Loucy (cell line): ENCODE measurements around the gene SNX10.
"Not testable (repeated sequence)": the region's sequence is repeated elsewhere in the genome, so short reads cannot be mapped to it uniquely, and the experiment has no call there.

ENCODE experiments used
- H2AFZ ChIP-seq: fragments of 200-600 bp; sonication (generic); 2 replicates; pipeline ENCODE4 v1.6.0; 2016; ENCODE audit warnings: antibody characterized with exemption, mild to moderate bottlenecking, low read length, moderate library complexity
- H3F3A ChIP-seq: fragments of 200-600 bp; 2 replicates; pipeline ENCODE4 v1.6.0; 2016; ENCODE audit warnings: antibody characterized with exemption, low read depth, mild to moderate bottlenecking
- H3K27me3 ChIP-seq: fragments of 200-600 bp; sonication (generic); 2 replicates; pipeline ENCODE4 v1.6.1; 2014; ENCODE audit warnings: low read length, mild to moderate bottlenecking; ENCODE audit not compliant: insufficient read depth, poor library complexity, severe bottlenecking
- H3K36me3 ChIP-seq: fragments of 200-600 bp; sonication (generic); 2 replicates; pipeline ENCODE4 v1.6.1; 2016; ENCODE audit warnings: low read length; ENCODE audit not compliant: insufficient read depth
- H3K4me1 ChIP-seq: fragments of 200-600 bp; sonication (generic); 2 replicates; pipeline ENCODE4 v1.5.1; 2014; ENCODE audit warnings: low read length, mild to moderate bottlenecking; ENCODE audit not compliant: insufficient read depth, poor library complexity, severe bottlenecking
- H3K4me2 ChIP-seq: fragments of 200-600 bp; sonication (generic); 2 replicates; pipeline ENCODE4 v1.6.0; 2014; ENCODE audit warnings: antibody characterized with exemption, low read length, low read depth, mild to moderate bottlenecking; ENCODE audit not compliant: poor library complexity, severe bottlenecking
- H3K4me3 ChIP-seq: fragments of 200-600 bp; sonication (generic); 2 replicates; pipeline ENCODE4 v1.5.1; 2014; ENCODE audit warnings: low read length, mild to moderate bottlenecking, mixed read lengths; ENCODE audit not compliant: poor library complexity, severe bottlenecking
- H3K79me2 ChIP-seq: fragments of 200-600 bp; sonication (generic); 2 replicates; pipeline ENCODE4 v1.6.1; 2014; ENCODE audit warnings: low read length; ENCODE audit not compliant: insufficient read depth
- H3K9ac ChIP-seq: fragments of 200-600 bp; sonication (generic); 2 replicates; pipeline ENCODE4 v1.6.0; 2014; ENCODE audit warnings: mild to moderate bottlenecking, low read depth, low read length, moderate library complexity; ENCODE audit not compliant: poor library complexity, severe bottlenecking
- H3K9me2 ChIP-seq: fragments of 200-600 bp; sonication (generic); replicated peaks from 2 replicates; pipeline ENCODE4 v1.6.1; 2016; ENCODE audit warnings: low read depth, low read length, mixed read lengths
- H3K9me3 ChIP-seq: fragments of 200-600 bp; sonication (generic); 2 replicates; pipeline ENCODE4 v1.6.1; 2014; ENCODE audit warnings: mild to moderate bottlenecking, antibody characterized with exemption, low read length, low read depth; ENCODE audit not compliant: insufficient read depth
- H4K20me1 ChIP-seq: fragments of 200-600 bp; sonication (generic); 2 replicates; pipeline ENCODE4 v1.6.0; 2014; ENCODE audit warnings: antibody characterized with exemption, low read length, mild to moderate bottlenecking; ENCODE audit not compliant: insufficient read depth, poor library complexity, severe bottlenecking
- CTCF ChIP-seq: fragments of 200-600 bp; sonication (generic); conservative IDR thresholded peaks from 2 replicates; pipeline ENCODE4 v1.5.1; 2014; ENCODE audit warnings: mild to moderate bottlenecking, antibody characterized with exemption, low read length
- EZH2phosphoT487 ChIP-seq: fragments of 200-600 bp; IDR thresholded peaks from 2 replicates; pipeline ENCODE4 v1.6.1; 2018; ENCODE audit warnings: antibody characterized with exemption, mild to moderate bottlenecking, moderate library complexity, borderline replicate concordance

SNX10 gene

GRCh38 chr7:26284995-26285632, 6.5 kb upstream of the SNX10 start:
- H3K9ac ChIP-seq, result no peak overlapping the region
- no peaks in the 10 kb centered on the region for H3K79me2 ChIP-seq
- no peaks in the 10 kb centered on the region for H3K4me1 ChIP-seq

GRCh38 chr7:26286157-26286556, 5.5 kb upstream of the SNX10 start:
- Histone ChIP-seq H3K79me2 (no peaks in the 10 kb centered on the region), H2AFZ (no peak overlapping the region), H3K27me3 (no peaks in the 10 kb centered on the region), H4K20me1 (no peaks in the 10 kb centered on the region), H3K9ac (no peak overlapping the region), H3K36me3 (no peaks in the 10 kb centered on the region), H3K4me1 (peaks cover 1% of the 10 kb centered on the region), H3K4me3 (no peak overlapping the region), H3K9me3 (no peaks in the 10 kb centered on the region), H3F3A (no peaks in the 10 kb centered on the region), H3K4me2 (no peak overlapping the region), H3K9me2 (no peaks in the 10 kb centered on the region)
- TF ChIP-seq CTCF, result no peak
- TF ChIP-seq EZH2phosphoT487, result no peak

More at GRCh38 chr7:26284995-26285632, 6.5 kb upstream of the SNX10 start:
- H4K20me1 ChIP-seq, result no peaks in the 10 kb centered on the region
- H3K27me3 ChIP-seq, result no peaks in the 10 kb centered on the region
- H3K9me2 ChIP-seq, result no peaks in the 10 kb centered on the region
- H3K9me3 ChIP-seq, result no peaks in the 10 kb centered on the region
- TF ChIP-seq EZH2phosphoT487 (no peak), CTCF (peak; percentile 49)
- no peaks in the 10 kb centered on the region for H3F3A ChIP-seq
- H3K4me2 ChIP-seq, result no peak overlapping the region
- no peak overlapping the region for H3K4me3 ChIP-seq
- no peak overlapping the region for H2AFZ ChIP-seq
- H3K36me3 ChIP-seq, result no peaks in the 10 kb centered on the region

GRCh38 chr7:26288126-26288525, 3.5 kb upstream of the SNX10 start:
- not testable (repeated sequence) for H4K20me1 ChIP-seq

GRCh38 chr7:26291251-26291650, 411 bp upstream of the SNX10 start:
- no peaks in the 10 kb centered on the region for H3K27me3 ChIP-seq
- TF ChIP-seq EZH2phosphoT487 (no peak), CTCF (no peak)
- peaks cover 40% of the 10 kb centered on the region for H3K4me1 ChIP-seq
- peak overlapping the region; percentile 46 for H3K9ac ChIP-seq
- H3K4me3 ChIP-seq, result peak overlapping the region; percentile 97
- no peaks in the 10 kb centered on the region for H3K9me3 ChIP-seq
- H3K36me3 ChIP-seq, result no peaks in the 10 kb centered on the region
- peak overlapping the region; percentile 89 for H2AFZ ChIP-seq
- peaks cover 3% of the 10 kb centered on the region for H4K20me1 ChIP-seq
- no peaks in the 10 kb centered on the region for H3F3A ChIP-seq
- peaks cover 44% of the 10 kb centered on the region for H3K79me2 ChIP-seq
- no peaks in the 10 kb centered on the region for H3K9me2 ChIP-seq
- peak overlapping the region; percentile 53 for H3K4me2 ChIP-seq

More at GRCh38 chr7:26288126-26288525, 3.5 kb upstream of the SNX10 start:
- Histone ChIP-seq H3K79me2 (peaks cover 13% of the 10 kb centered on the region), H3K4me1 (peaks cover 17% of the 10 kb centered on the region)
- not testable (repeated sequence) for H3K9ac ChIP-seq, H3K9me2 ChIP-seq, H3K36me3 ChIP-seq, H3K27me3 ChIP-seq, H3K9me3 ChIP-seq, H3K4me2 ChIP-seq, H3F3A ChIP-seq, H2AFZ ChIP-seq, H3K4me3 ChIP-seq
